Body of pancreas (tissue), 4 donors: ENCODE results near the gene HID1. TPM values are rescaled to one million over a fixed set of nuclear protein-coding genes. Genes with fewer than 3 reads are reported as not detected.
"Not testable (repeated sequence)": the region's sequence is repeated elsewhere in the genome, so short reads cannot be mapped to it uniquely, and the experiment has no call there.

Source experiments
- ATAC-seq: fragments of 150-250 bp; one replicate; pipeline ENCODE4 v1.9.1; 2016
- DNase-seq, 4 donors: peaks; one replicate each; pipeline ENCODE4 v3.0.0-alpha.2; 2019
- H3K27ac ChIP-seq, 4 donors: fragments of 200-600 bp; sonication (generic); 1 replicate in 3 of 4; 2 replicates in 1 of 4; pipeline versions ENCODE4 v1.5.1 to v1.6.1; 2016 to 2019; ENCODE audit warnings: mild to moderate bottlenecking in 1 of 4, mixed read lengths in 1 of 4, moderate library complexity in 1 of 4
- H3K27me3 ChIP-seq, 2 donors: fragments of 200-600 bp; sonication (generic); one replicate each; pipeline ENCODE4 v1.6.0; 2016; ENCODE audit warnings: mild to moderate bottlenecking in 1 of 2
- H3K36me3 ChIP-seq, 2 donors: fragments of 200-600 bp; sonication (generic); replicated peaks in 1 of 2; 2 replicates each; pipeline ENCODE4 v1.5.1; 2016; ENCODE audit warnings: low read depth in 2 of 2; ENCODE audit not compliant: insufficient read depth in 1 of 2
- H3K4me1 ChIP-seq: fragments of 200-600 bp; sonication (generic); one replicate; pipeline ENCODE4 v1.6.0; 2016
- H3K4me3 ChIP-seq, 2 donors: fragments of 200-600 bp; sonication (generic); 1 replicate in 1 of 2; 2 replicates in 1 of 2; pipeline ENCODE4 v1.5.1; 2016 to 2019
- H3K9me3 ChIP-seq, 3 donors: fragments of 200-600 bp; sonication (generic); 1 replicate in 2 of 3; 2 replicates in 1 of 3; pipeline ENCODE4 v1.5.1; 2016
- CTCF ChIP-seq, 7 experiments: fragments of 450-650 bp in 4 of 7; fragments of 200-600 bp in 3 of 7; sonication (generic) in 3 of 7; IDR thresholded peaks; one replicate each; pipeline ENCODE4 v1.5.1; 2016 to 2019; ENCODE audit warnings: antibody characterized with exemption in 7 of 7
- POLR2A ChIP-seq, 3 donors: fragments of 450-650 bp; IDR thresholded peaks; one replicate each; pipeline ENCODE4 v1.6.1; 2016; ENCODE audit warnings: antibody characterized with exemption in 3 of 3, mild to moderate bottlenecking in 2 of 3
- WGBS, 2 donors: methylation state at CpG; one replicate each; pipeline ENCODE4 v1.1.5; 2017; 5-methylcytosine and 5-hydroxymethylcytosine counted together
- intact Hi-C: fragments of 100-400 bp; cut with DNase I; formaldehyde crosslinking; loops from one replicate; pipeline ENCODE4 v1.15.1; 2023
- total RNA-seq, 2 donors: library from RNA; depleted of rRNA; stranded (reverse); fragments of >200 nt; gene quantifications; one replicate each; pipeline ENCODE4 v1.1.0, GENCODE V29; 2016

HID1 gene
- total RNA-seq, 2 donors from 2014 or later = 157 to 164 TPM

- 88 to 89% methylated on average over 3 of the region's 3 CpGs for WGBS, 2 donors
- ATAC-seq = no peak
Observed at GRCh38 chr17:74986206-74986576, 13.6 kb upstream of the HID1 start.

DNA sequence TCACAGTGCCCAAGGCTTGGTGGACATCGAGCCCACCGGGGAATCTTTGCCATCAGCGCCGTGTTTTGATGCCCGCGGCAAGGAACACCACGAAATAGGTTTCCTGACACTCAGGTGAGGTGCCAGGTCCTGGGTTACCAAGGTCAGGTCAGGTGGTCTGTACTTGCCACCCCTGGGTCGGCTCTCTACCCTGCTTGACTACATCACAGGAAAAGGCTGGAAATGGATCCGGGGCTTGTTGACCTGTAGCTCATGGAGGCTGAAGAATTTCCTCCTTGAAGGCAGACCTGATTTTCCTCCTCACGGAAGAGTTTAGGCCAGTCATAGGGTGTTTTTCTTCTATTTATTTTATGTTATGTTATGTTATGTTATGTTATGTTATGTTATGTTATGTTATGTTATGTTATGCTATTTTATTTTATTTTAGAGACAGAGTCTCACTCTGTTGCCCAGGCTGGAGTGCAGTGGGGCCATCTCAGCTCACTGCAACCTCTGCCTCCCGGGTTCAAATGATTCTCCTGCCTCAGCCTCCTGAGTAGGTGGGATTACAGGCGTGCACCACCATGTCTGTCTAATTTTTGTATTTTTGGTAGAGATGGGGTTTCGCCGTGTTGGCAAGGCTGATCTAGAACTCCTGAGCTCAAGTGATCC, 10.2 kb upstream of the HID1 start:
- ATAC-seq, intact Hi-C loops, H3K9me3 ChIP-seq, DNase-seq, H3K36me3 ChIP-seq, H3K27me3 ChIP-seq: not testable (repeated sequence)
- Histone ChIP-seq H3K4me1 (peaks cover 29% of the 10 kb centered on the region), H3K4me3 (peak overlapping the region; percentile 5 to 33), H3K27ac (peak overlapping the region; percentile 81 to 95 (median 88))
- 31 to 33% methylated on average over 12 to 14 of the region's 14 CpGs for WGBS, 2 donors

More at GRCh38 chr17:74986206-74986576, 13.6 kb upstream of the HID1 start:
- Histone ChIP-seq H3K36me3 (no peaks in the 10 kb centered on the region), H3K27me3 (no peaks in the 10 kb centered on the region), H3K4me1 (peaks cover 54% of the 10 kb centered on the region), H3K27ac (no peak overlapping the region), H3K9me3 (no peaks in the 10 kb centered on the region), H3K4me3 (no peak overlapping the region)
- no peak for DNase-seq
- intact Hi-C loops = no loop called here
- TF ChIP-seq POLR2A (IDR thresholded peaks at IDR 0.05) = no peak

DNA sequence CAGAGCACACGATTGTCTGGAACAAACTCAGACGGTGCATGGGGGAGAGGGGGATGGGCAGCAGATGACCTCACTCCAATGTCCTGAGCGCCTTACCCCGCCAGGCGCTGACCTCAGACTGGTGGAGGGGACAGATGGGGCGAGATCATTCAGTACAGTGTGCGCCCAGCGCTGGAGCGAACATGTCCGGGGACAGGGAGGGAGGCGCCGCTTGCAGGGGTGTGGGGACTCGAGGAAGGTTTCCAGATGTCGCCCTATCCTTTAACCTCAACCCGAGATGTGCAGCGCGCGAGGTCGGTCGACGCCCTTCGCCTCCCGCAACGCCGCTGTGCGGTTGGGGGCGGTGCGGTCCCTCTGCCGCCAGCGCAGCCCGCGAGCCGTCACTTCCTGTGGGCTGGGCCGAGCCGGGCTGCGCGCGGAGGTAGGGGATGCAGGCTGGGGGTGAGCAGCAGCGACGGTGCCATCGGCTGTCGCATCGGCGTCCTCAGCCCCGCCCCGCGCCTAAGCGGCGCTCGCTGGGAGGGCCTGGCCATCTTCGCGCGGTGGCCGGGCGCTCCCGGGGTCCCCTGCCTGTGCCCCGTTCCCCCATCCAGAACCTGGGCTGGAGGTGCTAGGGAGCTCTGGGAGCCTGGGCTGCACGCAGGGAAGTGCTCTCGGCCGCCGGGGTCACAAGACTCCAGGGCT, 9.6 kb upstream of the HID1 start:
- Histone ChIP-seq H3K36me3 (no peaks in the 10 kb centered on the region), H3K4me1 (peaks cover 25% of the 10 kb centered on the region), H3K27ac (peak overlapping the region; percentile 81 to 95 (median 88)), H3K27me3 (no peaks in the 10 kb centered on the region), H3K4me3 (peak overlapping the region; percentile 5 to 33), H3K9me3 (no peaks in the 10 kb centered on the region)
- peak; percentile 79 to 83 (median 81) for DNase-seq
- TF ChIP-seq CTCF (IDR thresholded peaks at IDR 0.05) (peak in 4 of 7 experiments; percentile 32 to 53 (median 34)), POLR2A (IDR thresholded peaks at IDR 0.05) (peak; percentile 93 to 97 (median 93))
- intact Hi-C loops = no loop called here
- 0% methylated on average over 3 to 59 of the region's 61 CpGs for WGBS, 2 donors
- peak; percentile 89 for ATAC-seq

GRCh38 chr17:74981318-74981978, 8.9 kb upstream of the HID1 start:
- Histone ChIP-seq H3K27me3 (no peaks in the 10 kb centered on the region), H3K27ac (peak overlapping the region; percentile 81 to 95 (median 88)), H3K36me3 (no peaks in the 10 kb centered on the region), H3K4me3 (peak overlapping the region; percentile 5 to 33), H3K9me3 (no peaks in the 10 kb centered on the region), H3K4me1 (peaks cover 19% of the 10 kb centered on the region)
- intact Hi-C loops = no loop called here
- no peak for ATAC-seq
- WGBS, 2 donors = 55 to 63% methylated on average over 15 to 16 of the region's 16 CpGs
- no peak for DNase-seq
- TF ChIP-seq CTCF (IDR thresholded peaks at IDR 0.05) (no peak), POLR2A (IDR thresholded peaks at IDR 0.05) (no peak)

GRCh38 chr17:74979408-74980146, 7.0 kb upstream of the HID1 start:
- no peak for DNase-seq
- Histone ChIP-seq H3K4me1 (peaks cover 28% of the 10 kb centered on the region), H3K9me3 (no peaks in the 10 kb centered on the region), H3K27me3 (no peaks in the 10 kb centered on the region), H3K36me3 (no peaks in the 10 kb centered on the region), H3K4me3 (no peak overlapping the region), H3K27ac (no peak overlapping the region)
- 74 to 77% methylated on average over 16 to 17 of the region's 17 CpGs for WGBS, 2 donors
- TF ChIP-seq CTCF (IDR thresholded peaks at IDR 0.05) = no peak
- no peak for TF ChIP-seq POLR2A (IDR thresholded peaks at IDR 0.05)
- ATAC-seq = no peak
- intact Hi-C loops = no loop called here
